NCI-H2029 (cell line): ENCODE measurements around the gene EPHB1.

Experiments
- DNase-seq: peaks from one replicate; lab custom pipeline; 2025; lab: John Stamatoyannopoulos, UW

The EPHB1 gene

GRCh38 chr3:135133905-135134683, 339.0 kb downstream of the EPHB1 start:
- DNase-seq: no peak

GRCh38 chr3:135134684-135135075, 339.6 kb downstream of the EPHB1 start:
- no peak for DNase-seq

GRCh38 chr3:135135445-135135844, 340.4 kb downstream of the EPHB1 start:
- no peak for DNase-seq

GRCh38 chr3:135136361-135137100, 341.5 kb downstream of the EPHB1 start:
- DNase-seq: no peak

DNA sequence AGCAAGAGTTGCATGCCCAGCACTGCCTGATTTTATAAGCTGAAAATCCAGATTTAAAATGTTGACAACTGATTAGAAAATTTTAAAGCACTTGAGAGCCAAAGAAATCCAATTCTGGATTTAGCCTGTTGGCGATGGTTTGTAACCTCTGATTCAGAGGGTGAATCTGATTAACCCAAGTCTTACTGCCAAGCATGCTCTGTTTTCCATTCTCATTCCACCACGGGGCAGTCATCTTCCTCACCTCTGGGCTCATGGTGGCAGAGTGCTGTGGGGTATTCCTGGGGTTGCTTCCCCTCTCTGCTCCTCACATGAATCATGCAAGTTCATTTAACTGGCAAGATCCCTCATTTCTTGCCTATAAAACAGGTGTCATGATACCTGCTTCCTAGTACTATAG, 342.2 kb downstream of the EPHB1 start:
- DNase-seq: no peak

DNA sequence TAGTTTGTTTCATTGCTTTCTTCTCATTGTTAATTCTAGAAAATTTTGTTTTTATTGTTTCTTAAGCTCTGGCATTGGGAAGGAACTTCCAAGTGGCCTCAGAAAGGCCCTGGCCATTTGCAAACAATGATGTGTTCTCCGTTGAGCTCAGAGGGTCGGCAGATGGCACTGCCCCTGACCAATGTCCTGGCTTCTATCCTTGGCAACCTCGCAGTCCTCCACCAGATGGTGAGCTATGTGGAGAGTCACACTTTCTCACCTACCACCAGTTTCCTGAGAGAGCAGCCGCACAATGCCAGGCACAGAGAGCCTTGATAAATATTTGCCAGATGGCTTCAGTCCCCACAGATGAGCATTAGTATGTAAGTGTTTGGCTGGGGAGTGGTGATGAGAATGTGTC, 343.7 kb downstream of the EPHB1 start:
- DNase-seq: no peak

DNA sequence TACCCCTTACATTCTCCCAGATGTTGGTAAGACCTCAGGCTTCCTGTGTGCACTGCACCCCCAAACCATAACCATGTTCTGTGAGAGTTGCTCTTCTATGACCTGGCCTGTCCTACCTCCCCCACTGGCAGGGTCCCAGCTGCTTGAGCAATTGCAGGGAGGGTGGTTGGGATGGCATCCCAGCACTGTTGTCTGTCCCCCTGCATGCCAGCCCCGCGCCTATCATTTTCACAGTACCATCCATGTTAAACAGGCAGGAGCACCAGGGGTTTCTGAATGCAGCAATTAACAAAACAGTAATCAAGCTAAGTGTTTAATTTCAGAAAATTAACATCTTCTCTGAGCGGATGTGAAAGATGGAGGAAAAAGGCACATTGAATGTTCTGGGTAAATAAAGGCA, 345.5 kb downstream of the EPHB1 start:
- no peak for DNase-seq

GRCh38 chr3:135141160-135141559, 346.1 kb downstream of the EPHB1 start:
- no peak for DNase-seq

GRCh38 chr3:135141672-135142071, 346.6 kb downstream of the EPHB1 start:
- DNase-seq: no peak

- no peak for DNase-seq
Measured at GRCh38 chr3:135142530-135142929, 347.5 kb downstream of the EPHB1 start.

- DNase-seq: no peak
Measured at GRCh38 chr3:135143474-135143873, 348.4 kb downstream of the EPHB1 start.

- DNase-seq: no peak
Measured at GRCh38 chr3:135145581-135145980, 350.5 kb downstream of the EPHB1 start.

- no peak for DNase-seq
Measured at GRCh38 chr3:135147657-135148056, 352.6 kb downstream of the EPHB1 start.

DNA sequence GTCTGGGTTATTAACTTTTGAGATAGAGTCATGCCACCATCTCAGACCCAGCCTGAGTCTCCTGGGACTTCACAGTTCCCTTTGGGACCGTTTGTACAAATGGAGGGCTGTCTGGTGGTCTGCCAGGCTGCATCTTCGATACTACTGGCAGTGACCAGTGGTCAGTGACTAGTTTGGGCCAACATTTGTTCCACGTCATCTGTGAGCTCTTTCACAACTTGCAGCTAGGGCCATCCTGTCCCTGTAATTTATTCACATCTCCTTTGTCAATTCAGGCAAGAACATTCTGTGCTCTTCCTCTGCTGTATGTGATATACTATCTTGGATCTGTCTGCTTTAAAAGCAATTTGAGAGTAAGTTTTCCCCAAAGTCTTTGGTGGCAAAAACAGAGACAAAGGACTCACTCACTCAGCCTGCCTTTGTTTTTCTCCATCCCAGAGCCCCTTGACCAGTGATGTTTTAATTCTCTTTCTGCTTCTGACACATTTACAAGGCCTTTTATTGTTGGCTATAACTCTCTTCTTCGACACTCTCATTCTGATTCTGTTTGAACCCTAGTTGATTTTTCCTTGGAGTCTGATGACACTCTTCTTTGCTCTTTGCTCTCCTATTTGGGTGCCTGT, 353.4 kb downstream of the EPHB1 start:
- DNase-seq: no peak

GRCh38 chr3:135149707-135150681, 354.9 kb downstream of the EPHB1 start:
- no peak for DNase-seq

DNA sequence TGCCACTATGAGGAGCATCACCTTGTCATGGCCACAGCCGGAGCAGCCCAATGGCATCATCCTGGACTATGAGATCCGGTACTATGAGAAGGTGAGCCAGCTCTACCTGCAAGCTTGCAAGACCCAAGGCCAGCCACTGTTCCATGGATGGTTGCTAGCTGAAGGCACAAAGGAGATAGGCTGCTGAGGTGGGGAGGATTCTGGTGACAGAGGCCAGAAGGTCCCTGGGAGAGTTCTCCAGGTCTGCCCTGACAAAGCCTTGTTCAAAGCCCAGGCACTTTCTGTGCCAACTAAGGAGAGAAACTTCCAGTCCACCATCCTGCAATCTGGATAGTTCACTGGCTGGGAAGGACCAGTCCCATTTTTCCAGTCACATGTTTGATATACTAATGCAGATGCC, 359.1 kb downstream of the EPHB1 start:
- DNase-seq: no peak

- no peak for DNase-seq
Measured at GRCh38 chr3:135155228-135155627, 360.2 kb downstream of the EPHB1 start.

GRCh38 chr3:135155791-135156190, 360.7 kb downstream of the EPHB1 start:
- no peak for DNase-seq

DNA sequence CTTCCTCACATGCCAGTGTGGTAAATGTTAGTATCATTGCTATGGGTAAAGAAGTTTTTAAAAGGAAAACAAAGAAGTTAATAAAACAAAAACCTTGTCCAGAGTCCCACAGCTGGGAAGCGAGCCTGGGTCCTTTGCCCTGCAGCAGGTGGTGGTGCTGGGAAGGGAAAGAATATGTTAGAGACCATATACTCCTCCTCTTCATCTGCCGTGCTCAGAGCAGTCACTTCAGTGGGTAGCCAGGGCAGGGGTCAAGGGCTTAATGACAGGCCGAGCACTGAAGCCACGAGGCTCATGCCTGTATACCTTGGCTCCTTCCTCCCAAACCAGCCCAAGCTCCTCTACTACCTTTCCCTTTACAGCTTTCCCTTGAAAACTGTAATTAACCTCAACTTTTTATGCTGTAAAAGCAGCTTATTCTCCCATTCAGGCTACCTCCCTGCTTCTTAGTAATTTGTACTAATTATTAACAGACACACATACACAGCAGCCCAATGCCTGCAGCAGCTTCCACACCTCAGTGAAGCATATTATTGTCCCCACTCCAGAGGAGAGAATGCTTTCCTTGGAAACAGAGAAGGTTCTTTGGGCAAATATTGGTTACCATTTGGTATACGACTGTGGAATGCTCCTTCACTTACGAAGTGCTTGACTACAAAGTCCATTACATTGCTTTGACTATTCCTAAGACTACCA, 362.1 kb downstream of the EPHB1 start:
- DNase-seq: no peak

DNA sequence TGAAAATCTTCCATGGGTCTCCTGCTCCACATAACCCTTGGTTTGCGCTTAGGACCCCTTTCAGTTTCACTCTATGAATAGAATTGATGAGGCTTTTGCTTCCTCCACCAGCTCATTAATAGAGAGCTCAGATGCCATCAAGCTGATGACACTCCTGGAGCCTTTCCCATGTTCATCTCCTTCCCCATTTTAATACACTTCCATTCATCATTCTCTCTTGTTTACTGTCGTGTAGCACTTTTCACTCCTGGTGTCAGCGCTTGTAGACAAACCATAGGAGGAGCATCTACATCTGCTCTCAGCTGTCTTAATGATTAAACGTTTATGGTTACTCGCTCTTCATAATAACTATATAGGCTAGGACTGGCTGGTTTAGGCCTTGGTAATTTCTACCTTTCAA, 363.5 kb downstream of the EPHB1 start:
- DNase-seq: no peak

DNA sequence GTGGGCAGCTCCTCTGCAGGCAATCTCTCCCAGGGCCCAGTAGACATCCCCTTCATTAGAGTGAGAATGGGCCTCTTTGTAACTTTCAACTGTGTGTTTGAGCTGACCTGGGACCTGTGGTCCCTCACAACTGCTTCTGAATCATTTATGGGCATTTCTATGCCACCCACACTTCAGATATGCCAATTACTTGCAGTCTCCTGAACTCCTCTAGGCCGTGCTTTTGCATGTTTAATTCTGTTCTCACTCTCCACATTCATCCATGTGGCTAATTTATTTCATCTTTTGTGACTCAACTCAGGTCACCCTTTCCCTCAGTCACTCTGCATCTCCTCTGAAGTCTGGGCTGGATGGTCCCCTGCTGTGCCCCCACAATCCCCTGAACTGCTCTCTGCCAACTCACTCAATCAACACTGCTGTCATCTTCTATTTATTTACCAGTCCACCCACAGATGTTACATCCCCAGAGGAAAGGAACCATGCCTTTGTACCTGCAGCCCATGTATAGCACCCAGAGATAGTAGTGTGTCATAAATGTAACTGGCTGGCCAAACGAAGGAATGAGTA, 364.7 kb downstream of the EPHB1 start:
- no peak for DNase-seq
